H1 (cell line): ENCODE results near the gene KDM8. TPM values are rescaled to one million over a fixed set of nuclear protein-coding genes. Genes with fewer than 3 reads are reported as not detected.
A peak's percentile ranks its signal among the peaks of the same experiment; 100 is the strongest.

Experiments used
- CTCF ChIA-PET: fragments of 300-600 bp; sonication (Branson Sonifier 250); formaldehyde crosslinking; loops from one replicate; lab custom pipeline; 2021; ENCODE audit not compliant: partially characterized antibody; lab: Charles Lee
- POLR2A ChIA-PET: fragments of 300-600 bp; sonication (Branson Sonifier 250); formaldehyde crosslinking; loops from one replicate; lab custom pipeline; 2021; ENCODE audit warnings: inconsistent platforms; ENCODE audit not compliant: partially characterized antibody; lab: Charles Lee
- DNase-seq, 2 experiments: peaks; one replicate each; pipeline versions ENCODE4 v3.0.0 to v3.0.0-alpha.2; 2010 to 2022; ENCODE audit warnings: low spot score in 2 of 2, low read depth in 1 of 2, mixed read lengths in 1 of 2
- FAIRE-seq: peaks from 2 replicates; lab custom pipeline; 2011; peaks lifted over from hg19 to GRCh38; lab: Jason Lieb, UNC
- H2AFZ ChIP-seq: 2 replicates; pipeline ENCODE4 v1.8.1; 2012; ENCODE audit warnings: low read length, inconsistent platforms
- H2AK5ac ChIP-seq: 2 replicates; pipeline ENCODE4 v1.6.1; 2013; ENCODE audit warnings: low read depth, low read length
- H2BK120ac ChIP-seq: replicated peaks from 2 replicates; pipeline ENCODE3; 2013; ENCODE audit warnings: low read depth, low read length, inconsistent platforms
- H2BK12ac ChIP-seq: 2 replicates; pipeline ENCODE4 v1.6.1; 2013; ENCODE audit warnings: low read depth, low read length
- H2BK15ac ChIP-seq: 2 replicates; pipeline ENCODE4 v1.6.1; 2013; ENCODE audit warnings: low read length
- H2BK20ac ChIP-seq: 2 replicates; pipeline ENCODE4 v1.6.1; 2013; ENCODE audit warnings: low read length
- H2BK5ac ChIP-seq: 2 replicates; pipeline ENCODE4 v1.6.1; 2013; ENCODE audit warnings: low read depth, low read length
- H3K14ac ChIP-seq: 2 replicates; pipeline ENCODE4 v1.6.1; 2013; ENCODE audit warnings: inconsistent platforms; ENCODE audit not compliant: insufficient read length
- H3K18ac ChIP-seq: 2 replicates; pipeline ENCODE4 v1.6.1; 2013; ENCODE audit warnings: low read length; ENCODE audit errors: extremely low read depth
- H3K23ac ChIP-seq: 2 replicates; pipeline ENCODE4 v1.6.1; 2013; ENCODE audit warnings: inconsistent platforms; ENCODE audit not compliant: insufficient read length
- H3K23me2 ChIP-seq: 2 replicates; pipeline ENCODE4 v1.6.1; 2013; ENCODE audit warnings: low read depth, low read length
- H3K27ac ChIP-seq: 2 replicates; pipeline ENCODE4 v1.6.1; 2011; ENCODE audit warnings: low read depth, low read length, inconsistent platforms
- H3K27me3 ChIP-seq, 4 experiments: replicated peaks in 1 of 4; 1 replicate in 1 of 4; 2 replicates in 3 of 4; pipeline versions ENCODE4 v1.6.1 to v1.8.1; 2011 to 2013; ENCODE audit warnings: low read length in 3 of 4, mild to moderate bottlenecking in 3 of 4, inconsistent platforms in 2 of 4, mixed read lengths in 2 of 4, moderate library complexity in 1 of 4; ENCODE audit not compliant: control insufficient read depth in 3 of 4, insufficient read depth in 3 of 4; ENCODE audit errors: extremely low read depth in 1 of 4
- H3K36me3 ChIP-seq, 4 experiments: 2 replicates each; pipeline versions ENCODE4 v1.6.1 to v1.8.1; 2011 to 2013; ENCODE audit warnings: mild to moderate bottlenecking in 4 of 4, low read length in 3 of 4, moderate library complexity in 2 of 4, control low read depth in 1 of 4, inconsistent platforms in 1 of 4; ENCODE audit not compliant: insufficient read depth in 4 of 4, control insufficient read depth in 2 of 4
- H3K4ac ChIP-seq: replicated peaks from 2 replicates; pipeline ENCODE3; 2013; ENCODE audit warnings: low read length, low read depth, mixed read lengths, inconsistent platforms; ENCODE audit not compliant: insufficient read length
- H3K4me1 ChIP-seq, 4 experiments: replicated peaks in 1 of 4; 1 replicate in 1 of 4; 2 replicates in 3 of 4; pipeline versions ENCODE4 v1.6.1 to v1.8.1; 2011 to 2013; ENCODE audit warnings: low read length in 3 of 4, inconsistent platforms in 2 of 4, mixed read lengths in 1 of 4; ENCODE audit not compliant: insufficient read depth in 4 of 4, control insufficient read depth in 3 of 4
- H3K4me2 ChIP-seq, 2 experiments: 2 replicates each; pipeline versions ENCODE4 v1.6.1 to v1.8.1; 2011 to 2013; ENCODE audit warnings: low read depth in 2 of 2, low read length in 2 of 2, control low read depth in 1 of 2, inconsistent platforms in 1 of 2, mild to moderate bottlenecking in 1 of 2; ENCODE audit not compliant: insufficient read depth in 1 of 2
- H3K4me3 ChIP-seq, 4 experiments: fragments of 200-600, 300-600 bp in 1 of 4; sonication (generic), shearing (Covaris generic), sonication (Bioruptor Twin) in 1 of 4; 2 replicates each; pipeline versions ENCODE4 v1.5.1 to v1.8.1; 2011 to 2016; ENCODE audit warnings: low read length in 4 of 4, low read depth in 3 of 4, control low read depth in 2 of 4, inconsistent platforms in 2 of 4, mild to moderate bottlenecking in 2 of 4, mixed read lengths in 1 of 4, moderate library complexity in 1 of 4; ENCODE audit not compliant: insufficient read depth in 2 of 4; ENCODE audit errors: extremely low read depth in 1 of 4
- H3K56ac ChIP-seq: replicated peaks from 2 replicates; pipeline ENCODE3; 2013; ENCODE audit warnings: low read depth, mild to moderate bottlenecking, mixed read lengths, low read length, inconsistent platforms; ENCODE audit not compliant: insufficient read length
- H3K79me1 ChIP-seq: 2 replicates; pipeline ENCODE4 v1.6.1; 2013; ENCODE audit warnings: low read depth, low read length, control low read depth
- H3K79me2 ChIP-seq, 2 experiments: 2 replicates each; pipeline versions ENCODE4 v1.6.1 to v1.8.1; 2012 to 2013; ENCODE audit warnings: low read length in 2 of 2, mild to moderate bottlenecking in 2 of 2, inconsistent platforms in 1 of 2; ENCODE audit not compliant: insufficient read depth in 2 of 2, control insufficient read depth in 1 of 2
- H3K9ac ChIP-seq, 4 experiments: replicated peaks in 1 of 4; 1 replicate in 1 of 4; 2 replicates in 3 of 4; pipeline versions ENCODE4 v1.6.1 to v1.8.1; 2011 to 2013; ENCODE audit warnings: low read depth in 3 of 4, low read length in 3 of 4, control low read depth in 2 of 4, mild to moderate bottlenecking in 2 of 4, moderate library complexity in 2 of 4, inconsistent platforms in 1 of 4; ENCODE audit errors: extremely low read depth in 1 of 4
- H3K9me3 ChIP-seq, 2 experiments: 2 replicates each; pipeline versions ENCODE4 v1.6.1 to v1.8.1; 2012 to 2013; ENCODE audit warnings: mild to moderate bottlenecking in 2 of 2, moderate library complexity in 2 of 2, control low read depth in 1 of 2, inconsistent platforms in 1 of 2, low read depth in 1 of 2, low read length in 1 of 2, mixed read lengths in 1 of 2; ENCODE audit not compliant: insufficient read depth in 2 of 2
- H4K20me1 ChIP-seq, 2 experiments: replicated peaks in 1 of 2; 2 replicates each; pipeline versions ENCODE3 to v1.8.1; 2011 to 2013; ENCODE audit warnings: inconsistent platforms in 2 of 2, low read length in 2 of 2, mild to moderate bottlenecking in 1 of 2; ENCODE audit not compliant: insufficient read depth in 2 of 2, control insufficient read depth in 1 of 2
- H4K5ac ChIP-seq: 2 replicates; pipeline ENCODE4 v1.6.1; 2013; ENCODE audit warnings: low read length, low read depth, mixed read lengths, inconsistent platforms; ENCODE audit not compliant: insufficient read length
- H4K8ac ChIP-seq: 2 replicates; pipeline ENCODE4 v1.8.0; 2013; ENCODE audit warnings: mild to moderate bottlenecking, moderate library complexity, low read length, inconsistent platforms; ENCODE audit not compliant: insufficient read depth; ENCODE audit errors: extremely low read depth
- H4K91ac ChIP-seq: replicated peaks from 2 replicates; pipeline ENCODE3; 2013; ENCODE audit warnings: low read length, mixed read lengths, inconsistent platforms; ENCODE audit not compliant: insufficient read length
- BACH1 ChIP-seq: IDR thresholded peaks from 2 replicates; pipeline ENCODE4 v1.6.1; 2012; ENCODE audit warnings: low read length, improper control_type of control experiment
- CBX5 ChIP-seq: fragments of 300-800, 300-1000 bp; sonication (generic); IDR thresholded peaks from 2 replicates; pipeline ENCODE4 v1.7.1; 2016; ENCODE audit warnings: antibody characterized with exemption, low read length, low read depth
- CTBP2 ChIP-seq: IDR thresholded peaks from 2 replicates; pipeline ENCODE4 v1.7.0; 2011; ENCODE audit warnings: borderline replicate concordance, mild to moderate bottlenecking, moderate library complexity, mixed read lengths, low read length; ENCODE audit not compliant: insufficient read depth, insufficient read length
- GTF2F1 ChIP-seq: IDR thresholded peaks from 2 replicates; pipeline ENCODE4 v1.6.1; 2012; ENCODE audit warnings: low read depth, low read length, improper control_type of control experiment, borderline replicate concordance
- JUN ChIP-seq: IDR thresholded peaks from 2 replicates; pipeline ENCODE4 v1.6.1; 2011; ENCODE audit warnings: low read depth, mild to moderate bottlenecking, improper control_type of control experiment, low read length
- TAF7 ChIP-seq: optimal IDR thresholded peaks from 2 replicates; pipeline ENCODE3; 2011; ENCODE audit warnings: low read depth, mild to moderate bottlenecking, inconsistent platforms, low read length, moderate library complexity, borderline replicate concordance
- TEAD4 ChIP-seq: IDR thresholded peaks from 2 replicates; pipeline ENCODE4 v1.6.1; 2012; ENCODE audit warnings: low read depth, low read length, inconsistent platforms, mixed read lengths
- WGBS, 2 experiments: shearing (Covaris generic) in 1 of 2; methylation state at CpG; one replicate each; pipeline versions ENCODE4 v1.1.6 to v1.1.7; 2013 to 2015; ENCODE audit warnings: low lambda C conversion rate in 2 of 2, mixed read lengths in 2 of 2, inconsistent platforms in 1 of 2, low coverage in 1 of 2, missing lambda C conversion rate in 1 of 2; ENCODE audit not compliant: insufficient replicate concordance in 2 of 2, insufficient coverage in 1 of 2, insufficient read length in 1 of 2; ENCODE audit errors: extremely low coverage in 1 of 2, missing lambda C conversion rate in 1 of 2; 5-methylcytosine and 5-hydroxymethylcytosine counted together
- polyA plus RNA-seq, 7 experiments: library from polyadenylated mRNA; depleted of rRNA in 3 of 7; stranded (reverse) in 5 of 7; unstranded in 2 of 7; fragments of >200 nt in 5 of 7; fragments of 200-250 nt in 2 of 7; gene quantifications; 1 replicate in 5 of 7; 2 replicates in 1 of 7; 4 replicates in 1 of 7; pipeline versions ENCODE4 v1.2.1 to v1.2.3, GENCODE V29; 2011 to 2013; ENCODE audit warnings: missing spikeins in 2 of 7, mixed read lengths in 2 of 7
- total RNA-seq: library from RNA; stranded (reverse); fragmentation: NEBNext Ultra II Directional; extraction: Animal tissue kit (Norgen Biotek cat#: 25700); gene quantifications from 2 replicates; pipeline ENCODE4 v1.2.1, GENCODE V29; 2021

The KDM8 gene
- total and polyA plus RNA-seq, 2 of the 8 experiments (the other 6 are each of a cell fraction or from before 2014, with no cell fraction given) = 10.3 to 12.8 TPM

DNA sequence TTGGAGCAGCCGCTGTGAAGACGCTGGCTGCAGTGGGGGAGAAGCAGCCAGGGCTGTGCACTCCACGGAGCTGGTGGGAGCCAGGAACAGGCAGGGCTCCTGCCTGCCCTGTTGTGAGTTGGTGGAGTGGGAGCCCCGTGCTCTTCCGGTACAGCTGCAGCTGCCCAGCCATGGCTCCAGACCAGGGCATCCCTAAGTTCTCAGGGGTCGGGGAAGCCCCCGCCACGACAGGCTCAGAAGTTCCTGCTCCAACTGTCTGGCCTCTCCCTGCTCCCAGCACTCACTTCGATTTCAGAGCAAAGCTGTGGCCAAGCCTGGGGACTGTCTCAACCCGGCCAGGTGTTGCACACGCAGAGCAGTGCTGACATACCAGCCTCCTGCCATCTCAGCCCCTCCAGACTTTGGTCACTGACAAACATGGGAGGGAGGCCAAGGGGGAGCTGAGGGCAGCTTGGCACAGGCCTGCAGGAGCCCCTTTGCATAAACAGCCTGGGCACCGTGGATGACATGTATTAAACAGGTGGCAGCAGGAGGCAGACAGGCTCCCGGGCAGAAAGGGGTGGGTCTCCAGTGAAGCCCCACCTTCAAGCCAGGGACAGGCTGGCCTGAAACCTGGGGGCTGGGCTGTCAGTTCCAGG, 13.9 kb upstream of the KDM8 start:
- H2BK20ac ChIP-seq = no peak overlapping the region
- POLR2A ChIA-PET = interaction anchor here (0.9 to 2.3 kb wide), 2 partner anchors 14 to 32 kb away, joined by 3 to 10 read pairs; partner anchors contain the start of gene KDM8
- H2AFZ ChIP-seq = no peak overlapping the region
- 70% methylated on average over 11 of the region's 13 CpGs; no CpG with 5 or more reads in 1 of the 2 experiments for WGBS, 2 experiments
- H2BK12ac ChIP-seq = no peak overlapping the region
- H3K4me2 ChIP-seq = peak overlapping the region in 1 of 2 experiments; percentile 44; a peak in 1 of 4 replicates
- no peaks in the 10 kb centered on the region for H4K20me1 ChIP-seq
- H4K8ac ChIP-seq = no peak overlapping the region; the same call in 1 of the 2 replicates
- H3K14ac ChIP-seq = no peak overlapping the region
- H3K79me2 ChIP-seq = no peaks in the 10 kb centered on the region
- H3K23ac ChIP-seq = no peak overlapping the region
- H2AK5ac ChIP-seq = no peak overlapping the region
- no peak overlapping the region for H2BK5ac ChIP-seq
- TF ChIP-seq JUN = no peak
- no peak for TF ChIP-seq BACH1
- no peak for TF ChIP-seq CTBP2
- TF ChIP-seq TEAD4 = no peak
- no peak for TF ChIP-seq CBX5
- no peak for TF ChIP-seq TAF7
- no peak for TF ChIP-seq GTF2F1
- TF ChIP-seq, all 59 proteins: peak for 0
- CTCF ChIA-PET = interaction anchor here (1.0 to 2.6 kb wide), 4 partner anchors 10 to 183 kb away, joined by 4 to 12 read pairs (median 4); no protein-coding TSS in a partner anchor
- Histone ChIP-seq H3K4me1 (peaks cover 0 to 6% (median 1%) of the 10 kb centered on the region in 4 experiments; a peak in 3 of 7 replicates), H3K79me1 (no peaks in the 10 kb centered on the region), H2BK15ac (no peak overlapping the region), H3K23me2 (no peaks in the 10 kb centered on the region), H3K27me3 (no peaks in the 10 kb centered on the region), H3K18ac (no peak overlapping the region), H4K91ac (no peak overlapping the region), H4K5ac (no peak overlapping the region), H3K4ac (no peak overlapping the region), H3K9me3 (no peaks in the 10 kb centered on the region), H3K27ac (no peak overlapping the region), H2BK120ac (no peak overlapping the region), H3K4me3 (no peak overlapping the region), H3K9ac (no peak overlapping the region), H3K36me3 (no peaks in the 10 kb centered on the region), H3K56ac (no peak overlapping the region)
- DNase-seq (peak in 1 of 2 experiments; percentile 52), FAIRE-seq (no peak)
